ENCODE results near the gene SHC2. TPM values are rescaled to one million over a fixed set of nuclear protein-coding genes. Genes with fewer than 3 reads are reported as not detected.

The SHC2 gene
- total RNA-seq, 1 donor from 2014 or later: 1.7 TPM

GRCh38 chr19:370641-371330 is 90.0 kb downstream of the SHC2 start:
- no peak for ATAC-seq

GRCh38 chr19:369876-370275 is 91.0 kb downstream of the SHC2 start:
- no peak for ATAC-seq

GRCh38 chr19:369256-369655 is 91.6 kb downstream of the SHC2 start:
- no peak for ATAC-seq

- ATAC-seq: no peak
Observed at GRCh38 chr19:368630-369024, 92.2 kb downstream of the SHC2 start.

GRCh38 chr19:367963-368629 is 92.7 kb downstream of the SHC2 start:
- ATAC-seq: no peak

GRCh38 chr19:367561-367960 is 93.3 kb downstream of the SHC2 start:
- no peak for ATAC-seq

GRCh38 chr19:366951-367350 is 93.9 kb downstream of the SHC2 start:
- ATAC-seq: no peak

Other genes with a start within 250 kb of the SHC2 start
- 12.3 TPM for gene PLPP2, start 169.6 kb downstream of the SHC2 start, total RNA-seq
- 14.8 TPM for gene MIER2, start 116.2 kb downstream of the SHC2 start, total RNA-seq
- 0.16 TPM for gene C2CD4C, start 51.9 kb downstream of the SHC2 start, total RNA-seq
- gene MADCAM1, start 35.5 kb upstream of the SHC2 start, total RNA-seq: 0.36 TPM
- gene TPGS1, start 46.5 kb upstream of the SHC2 start, total RNA-seq: 14.2 TPM
- 30.7 TPM for gene CDC34, start 70.7 kb upstream of the SHC2 start, total RNA-seq
- not detected for gene GZMM, start 83.0 kb upstream of the SHC2 start, total RNA-seq
- gene BSG, start 111.6 kb upstream of the SHC2 start, total RNA-seq: 320 TPM
- 0.48 TPM for gene HCN2, start 128.8 kb upstream of the SHC2 start, total RNA-seq
- gene POLRMT, start 172.5 kb upstream of the SHC2 start, total RNA-seq: 24.5 TPM
- 0.12 TPM for gene FGF22, start 178.8 kb upstream of the SHC2 start, total RNA-seq
- 53.0 TPM for gene RNF126, start 202.2 kb upstream of the SHC2 start, total RNA-seq
- gene FSTL3, start 215.4 kb upstream of the SHC2 start, total RNA-seq: 3.3 TPM
- gene PRSS57, start 234.4 kb upstream of the SHC2 start, total RNA-seq: not detected
- gene PALM, start 247.9 kb upstream of the SHC2 start, total RNA-seq: 2.0 TPM

All from esophagus mucosa (tissue), 1 donor.